Measurements from ENCODE around the gene ATRIP. TPM values are rescaled to one million over a fixed set of nuclear protein-coding genes. Genes with fewer than 3 reads are reported as not detected.

Gene ATRIP
- total RNA-seq, 4 donors from 2014 or later = 5.6 to 14.1 (median 9.3) TPM

DNA sequence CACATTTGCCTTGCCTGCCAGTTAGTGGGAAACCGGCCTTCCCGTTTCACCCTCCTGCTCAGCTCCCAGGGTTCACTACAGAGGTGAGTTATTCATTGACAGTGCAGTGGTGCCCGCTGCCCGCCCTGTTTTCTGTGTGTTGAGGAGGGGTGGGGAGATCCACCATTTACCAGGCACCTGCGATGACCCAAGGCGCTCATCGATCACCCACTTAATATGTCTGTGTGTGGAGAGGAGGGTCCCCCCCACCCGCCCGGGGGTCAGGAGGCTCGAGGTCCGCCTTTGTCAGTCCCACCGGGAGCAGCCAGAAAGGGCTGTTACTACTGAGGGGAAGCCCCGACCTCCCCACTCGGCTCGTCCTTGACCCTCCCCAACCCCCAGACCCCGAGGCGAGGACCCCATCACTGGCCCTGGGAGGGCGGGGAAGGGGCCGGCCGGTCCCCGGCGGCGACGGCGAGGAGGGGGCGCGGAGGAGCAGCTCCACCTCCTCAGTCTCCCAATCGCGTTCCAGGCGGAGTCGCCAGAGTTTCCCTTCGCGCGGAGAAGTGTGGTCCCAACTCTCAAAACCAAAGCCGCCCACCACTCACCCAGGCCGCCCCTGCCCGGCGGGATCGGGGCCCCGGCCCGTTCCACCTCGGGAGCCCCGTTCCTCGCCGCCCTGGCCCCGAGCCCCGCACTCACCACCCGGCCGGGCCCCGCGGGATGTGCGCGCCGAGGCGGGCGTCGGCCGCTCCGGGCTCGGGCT, 17.8 kb upstream of the ATRIP start:
- TF ChIP-seq POLR2A (IDR thresholded peaks at IDR 0.05) = no peak
- TF ChIP-seq, protein P1, sequence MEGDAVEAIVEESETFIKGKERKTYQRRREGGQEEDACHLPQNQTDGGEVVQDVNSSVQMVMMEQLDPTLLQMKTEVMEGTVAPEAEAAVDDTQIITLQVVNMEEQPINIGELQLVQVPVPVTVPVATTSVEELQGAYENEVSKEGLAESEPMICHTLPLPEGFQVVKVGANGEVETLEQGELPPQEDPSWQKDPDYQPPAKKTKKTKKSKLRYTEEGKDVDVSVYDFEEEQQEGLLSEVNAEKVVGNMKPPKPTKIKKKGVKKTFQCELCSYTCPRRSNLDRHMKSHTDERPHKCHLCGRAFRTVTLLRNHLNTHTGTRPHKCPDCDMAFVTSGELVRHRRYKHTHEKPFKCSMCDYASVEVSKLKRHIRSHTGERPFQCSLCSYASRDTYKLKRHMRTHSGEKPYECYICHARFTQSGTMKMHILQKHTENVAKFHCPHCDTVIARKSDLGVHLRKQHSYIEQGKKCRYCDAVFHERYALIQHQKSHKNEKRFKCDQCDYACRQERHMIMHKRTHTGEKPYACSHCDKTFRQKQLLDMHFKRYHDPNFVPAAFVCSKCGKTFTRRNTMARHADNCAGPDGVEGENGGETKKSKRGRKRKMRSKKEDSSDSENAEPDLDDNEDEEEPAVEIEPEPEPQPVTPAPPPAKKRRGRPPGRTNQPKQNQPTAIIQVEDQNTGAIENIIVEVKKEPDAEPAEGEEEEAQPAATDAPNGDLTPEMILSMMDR (IDR thresholded peaks at IDR 0.05) = no peak
- DNase-seq (ENCODE audit: low spot score in 2 of 2) = peak; percentile 51 to 93
- peak overlapping the region; percentile 71 for H3K4me3 ChIP-seq (ENCODE audit: low read depth, poor library complexity, severe bottlenecking)
- intact Hi-C loops (cut with DNase I; ENCODE audit: low total_unique reads) = no loop called here
- WGBS, 2 donors = 1 to 2% methylated on average over 16 to 25 of the region's 60 CpGs

DNA sequence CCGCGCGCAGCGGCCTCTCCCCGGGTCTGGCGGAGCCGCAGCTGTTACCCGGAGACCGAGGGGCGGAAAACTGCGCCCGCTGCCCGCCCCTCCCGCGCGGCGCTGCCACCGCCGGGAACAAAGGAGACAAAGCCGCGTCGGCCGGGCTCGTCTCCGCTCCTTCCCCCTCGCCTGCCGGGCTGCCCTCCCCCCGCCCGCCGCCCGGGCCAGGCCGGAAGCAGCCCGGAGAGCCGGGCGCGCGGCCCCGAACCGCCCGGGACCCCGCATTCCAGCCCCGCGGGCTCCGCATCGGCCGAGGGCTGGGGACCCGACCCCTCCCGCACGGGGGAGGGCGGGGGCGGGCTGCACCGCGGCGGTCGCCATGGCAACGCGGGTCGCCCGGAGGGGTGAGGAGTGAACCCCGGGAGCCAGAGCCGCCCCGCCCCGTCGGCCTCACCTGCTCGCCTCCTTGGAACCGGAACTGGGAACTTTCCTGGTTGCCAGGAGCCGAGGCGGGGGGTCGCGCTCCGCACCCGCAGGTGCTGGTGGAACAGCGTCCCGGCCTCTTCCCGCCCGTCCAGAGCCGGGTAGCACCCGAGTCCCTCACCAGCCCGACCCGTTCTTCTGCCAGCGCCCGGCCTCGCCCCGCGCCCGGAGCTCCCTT, 17.1 kb upstream of the ATRIP start:
- TF ChIP-seq, protein P1 (IDR thresholded peaks at IDR 0.05) = no peak
- TF ChIP-seq POLR2A (IDR thresholded peaks at IDR 0.05) = no peak
- peak; percentile 41 to 92 for DNase-seq (ENCODE audit: low spot score in 2 of 2)
- H3K4me3 ChIP-seq (ENCODE audit: low read depth, poor library complexity, severe bottlenecking) = peak overlapping the region; percentile 71
- 0 to 1% methylated on average over 28 to 36 of the region's 86 CpGs for WGBS, 2 donors
- intact Hi-C loops (cut with DNase I; ENCODE audit: low total_unique reads) = no loop called here

DNA sequence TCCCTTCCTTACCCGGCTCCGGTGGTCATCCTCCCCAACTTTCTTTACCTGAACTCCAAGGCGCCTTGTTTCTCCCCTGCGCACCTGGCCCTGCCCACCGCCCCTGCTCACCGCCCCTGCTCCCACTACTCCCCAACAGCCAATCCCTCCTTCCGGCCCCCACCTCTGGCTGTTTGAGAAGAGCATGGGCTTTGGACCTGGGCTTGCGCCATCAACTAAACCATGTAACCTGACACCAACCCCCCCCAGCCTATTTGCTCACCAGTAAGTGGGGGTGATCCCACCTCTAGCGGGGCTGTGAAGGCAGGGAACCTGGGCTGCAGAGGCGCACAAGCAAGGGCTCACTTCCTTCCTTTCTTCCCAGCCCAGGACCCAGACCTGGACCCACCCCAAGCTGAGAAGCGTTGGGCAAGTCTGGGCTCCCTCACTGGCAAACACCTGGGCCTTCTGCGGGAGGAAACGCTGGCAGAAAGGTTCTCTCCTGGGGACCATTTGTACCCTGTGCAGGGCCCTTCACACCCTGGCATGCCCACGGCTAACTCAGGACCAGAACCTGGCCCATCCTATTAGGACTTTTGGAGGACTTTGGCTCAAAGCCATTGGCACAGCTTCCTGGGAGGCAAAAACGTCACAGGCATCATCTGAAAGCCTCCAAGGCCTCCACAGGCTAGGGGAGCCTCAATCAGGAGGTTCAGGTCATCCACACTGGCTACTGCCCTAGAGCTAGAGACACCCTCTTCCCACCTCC, 16.4 kb upstream of the ATRIP start, which contains the start of gene PLXNB1:
PLXNB1 (minus strand) TSS at position 127 of the 748 bp plus-strand sequence. CDS start 5,475 bp downstream, outside the sequence.
- DNase-seq (ENCODE audit: low spot score in 2 of 2) = peak; percentile 84 to 95
- TF ChIP-seq, protein P1 (IDR thresholded peaks at IDR 0.05) = peak in 1 of 3 donors; percentile 70
- TF ChIP-seq POLR2A (IDR thresholded peaks at IDR 0.05) = no peak
- peak within 1 kb of the TSS; percentile 71 for H3K4me3 ChIP-seq (ENCODE audit: low read depth, poor library complexity, severe bottlenecking)
- intact Hi-C loops (cut with DNase I; ENCODE audit: low total_unique reads) = no loop called here
- 10 to 17% methylated on average over 15 of the region's 15 CpGs for WGBS, 2 donors

DNA sequence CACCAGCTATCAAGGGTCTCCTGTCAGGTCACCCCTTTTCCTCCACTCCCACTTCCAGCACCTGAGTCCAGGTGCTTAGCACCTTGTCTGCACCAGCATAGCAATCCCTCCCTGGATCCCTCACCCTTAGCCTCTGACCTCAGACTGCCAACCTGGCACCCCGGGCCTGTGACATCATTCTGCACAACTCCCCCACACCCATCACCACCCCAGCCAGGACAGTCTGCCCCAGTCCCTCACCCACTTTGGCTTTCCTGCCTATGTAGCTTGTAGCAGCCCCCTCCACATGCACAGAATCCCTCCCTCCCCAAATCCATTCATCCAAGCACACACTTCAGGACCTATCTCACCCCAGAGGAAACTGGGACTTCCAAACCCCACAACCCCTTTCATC, 15.8 kb upstream of the ATRIP start:
- H3K4me3 ChIP-seq (ENCODE audit: low read depth, poor library complexity, severe bottlenecking) = no peak overlapping the region
- intact Hi-C loops (cut with DNase I; ENCODE audit: low total_unique reads) = no loop called here
- no peak for DNase-seq (ENCODE audit: low spot score in 2 of 2)
- WGBS, 2 donors = 42 to 56% methylated on average over 1 of the region's 1 CpG
- no peak for TF ChIP-seq POLR2A (IDR thresholded peaks at IDR 0.05)
- TF ChIP-seq, protein P1 (IDR thresholded peaks at IDR 0.05) = no peak

DNA sequence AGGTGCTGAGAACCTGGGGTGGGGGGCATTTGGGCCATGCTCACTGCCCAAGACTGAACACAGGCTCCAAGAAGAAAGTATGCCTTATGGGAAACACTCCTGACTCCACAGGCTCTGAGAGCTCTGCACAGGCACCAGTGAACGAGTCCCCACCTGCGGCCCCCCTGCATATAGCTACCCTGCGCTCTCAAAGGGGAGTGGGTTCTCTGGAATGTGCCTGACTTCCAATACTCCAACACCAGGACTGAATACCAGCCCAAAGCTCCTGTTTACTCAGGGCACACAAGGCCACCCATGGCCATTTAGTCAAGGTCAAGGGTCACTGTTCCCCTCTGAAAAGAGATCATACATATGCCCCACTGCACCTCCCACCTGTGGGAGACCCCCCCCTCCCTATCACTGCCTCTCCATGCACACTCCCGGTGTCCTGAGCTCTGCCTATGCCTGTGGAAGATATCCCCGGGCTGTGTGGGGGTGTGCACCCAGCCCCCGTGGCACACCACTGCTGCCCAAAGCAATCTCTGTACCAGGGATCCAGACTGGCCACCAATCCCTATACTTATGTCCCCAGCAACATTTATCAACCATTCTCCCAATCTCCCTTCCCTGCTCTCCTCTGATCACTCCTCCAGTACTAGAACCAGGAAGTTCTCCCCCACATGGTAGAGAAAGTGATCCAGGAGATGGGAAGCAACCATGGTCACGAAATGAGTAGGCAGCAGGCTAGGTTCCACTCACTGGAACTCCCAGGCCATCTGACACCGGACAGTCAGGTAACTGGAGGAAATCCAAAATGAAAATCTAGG, 15.1 kb upstream of the ATRIP start:
- WGBS, 2 donors = 76 to 77% methylated on average over 8 of the region's 8 CpGs
- H3K4me3 ChIP-seq (ENCODE audit: low read depth, poor library complexity, severe bottlenecking) = no peak overlapping the region
- intact Hi-C loops (cut with DNase I; ENCODE audit: low total_unique reads) = no loop called here
- TF ChIP-seq, protein P1 (IDR thresholded peaks at IDR 0.05) = no peak
- no peak for TF ChIP-seq POLR2A (IDR thresholded peaks at IDR 0.05)
- no peak for DNase-seq (ENCODE audit: low spot score in 2 of 2)

Measured in lower leg skin (tissue), 4 donors.